CD4-positive, alpha-beta T cell treated with Interleukin-17A for 1 hour (primary cell): Measurements from ENCODE around the gene NABP2.

Experiments
- DNase-seq: peaks from one replicate; pipeline ENCODE4 v3.0.0-alpha.2; 2020

The NABP2 gene

GRCh38 chr12:56216461-56216860 is 7.7 kb upstream of the NABP2 start:
- DNase-seq: no peak

- no peak for DNase-seq
These were observed 4.3 kb upstream of the NABP2 start for GRCh38 chr12:56219840-56220239.

GRCh38 chr12:56220611-56221231 is 3.4 kb upstream of the NABP2 start:
- DNase-seq: peak; percentile 11

- DNase-seq: no peak
These were observed 2.8 kb upstream of the NABP2 start for GRCh38 chr12:56221232-56221756.

GRCh38 chr12:56221757-56222530 is 2.2 kb upstream of the NABP2 start, which contains the start of gene RNF41:
TSS of gene RNF41 (minus strand) at chr12:56221922. CDS start at chr12:56214047, 7,875 bp downstream.
- DNase-seq: peak; percentile 95

- DNase-seq: peak; percentile 4
These were observed 1.6 kb upstream of the NABP2 start for GRCh38 chr12:56222531-56222895.

GRCh38 chr12:56223571-56224101 is 506 bp upstream of the NABP2 start:
- no peak for DNase-seq

GRCh38 chr12:56224954-56225353 is 812 bp downstream of the NABP2 start:
- DNase-seq: no peak

- DNase-seq: no peak
These were observed 4.9 kb downstream of the NABP2 start for GRCh38 chr12:56229082-56229481.

GRCh38 chr12:56229916-56230431 is 5.8 kb downstream of the NABP2 start, which contains the start of gene SLC39A5:
TSS of gene SLC39A5 (plus strand) at chr12:56230051. CDS start at chr12:56231275, 1,224 bp downstream.
- no peak for DNase-seq

- DNase-seq: no peak
These were observed 6.5 kb downstream of the NABP2 start for GRCh38 chr12:56230432-56231183.

- DNase-seq: no peak
These were observed 7.0 kb downstream of the NABP2 start for GRCh38 chr12:56231184-56231582.

- DNase-seq: no peak
These were observed 10.7 kb downstream of the NABP2 start for GRCh38 chr12:56234746-56235436.

GRCh38 chr12:56236091-56236490 is 11.9 kb downstream of the NABP2 start:
- no peak for DNase-seq

- DNase-seq: no peak
These were observed 12.8 kb downstream of the NABP2 start for GRCh38 chr12:56236985-56237384.

- DNase-seq: no peak
These were observed 13.4 kb downstream of the NABP2 start for GRCh38 chr12:56237552-56237951.

- no peak for DNase-seq
These were observed 17.5 kb downstream of the NABP2 start for GRCh38 chr12:56241424-56242303.

- no peak for DNase-seq
These were observed 18.8 kb downstream of the NABP2 start for GRCh38 chr12:56242986-56243385.

- DNase-seq: no peak
These were observed 19.6 kb downstream of the NABP2 start for GRCh38 chr12:56243731-56244181.

- no peak for DNase-seq
These were observed 20.4 kb downstream of the NABP2 start for GRCh38 chr12:56244494-56244893.

GRCh38 chr12:56247923-56248322 is 23.8 kb downstream of the NABP2 start:
- DNase-seq: no peak
